GM19351 (cell line): ENCODE data around the gene JADE1.
A peak's percentile ranks its signal among the peaks of the same experiment; 100 is the strongest.

Source experiments
- ATAC-seq: cut with Tn5 transposase; IDR thresholded peaks from one replicate; pipeline ENCODE4 v1.9.1; 2021; ENCODE audit warnings: mild to moderate bottlenecking, moderate library complexity; ENCODE audit not compliant: unreplicated experiment

JADE1 gene

DNA sequence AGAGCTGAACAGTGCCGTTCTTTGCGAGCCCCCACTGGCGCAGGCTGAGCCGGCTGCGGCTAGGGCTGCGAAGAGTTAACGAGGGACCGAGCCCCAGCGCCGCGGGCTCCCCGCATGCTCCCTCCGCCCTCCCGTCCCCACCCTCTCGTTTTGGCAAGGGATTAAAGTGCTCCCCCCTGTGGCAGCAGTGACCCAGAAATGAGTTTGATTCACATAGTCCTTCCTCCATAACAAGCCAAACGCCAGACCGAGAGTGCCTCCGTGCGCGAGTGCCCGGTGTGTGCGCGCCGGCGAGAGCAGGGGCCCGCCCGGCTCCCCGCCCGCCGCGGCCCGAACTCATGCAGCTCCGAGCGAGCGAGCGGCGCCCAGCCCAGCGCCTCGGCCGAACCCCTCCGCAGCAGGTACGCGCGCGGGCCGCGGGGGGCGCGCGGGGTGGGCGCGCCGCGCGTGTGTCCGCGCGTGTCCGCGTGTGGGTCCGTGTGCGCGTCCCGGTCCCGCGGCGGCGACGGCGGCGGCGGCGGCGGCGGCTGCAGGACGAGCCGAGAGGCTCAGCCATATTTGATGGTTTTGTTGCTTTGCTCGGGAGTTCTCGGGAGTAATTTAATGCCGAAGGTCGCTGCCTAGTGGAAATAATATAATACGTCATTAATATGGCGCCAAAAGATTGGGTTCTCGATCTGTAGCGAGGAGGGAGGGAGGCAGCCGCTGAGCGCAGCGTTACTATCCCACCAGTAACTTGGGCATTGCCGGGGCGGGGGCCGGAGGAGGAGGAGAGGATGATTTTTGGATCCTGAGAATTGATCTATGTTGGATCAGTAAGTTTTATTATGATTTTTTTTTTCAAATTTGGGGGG, at the start of gene JADE1:
Gene JADE1 (plus strand): TSS at position 224 of the 854 bp plus-strand sequence. CDS start 22,059 bp downstream, outside the sequence.
- peak; percentile 40 for ATAC-seq

DNA sequence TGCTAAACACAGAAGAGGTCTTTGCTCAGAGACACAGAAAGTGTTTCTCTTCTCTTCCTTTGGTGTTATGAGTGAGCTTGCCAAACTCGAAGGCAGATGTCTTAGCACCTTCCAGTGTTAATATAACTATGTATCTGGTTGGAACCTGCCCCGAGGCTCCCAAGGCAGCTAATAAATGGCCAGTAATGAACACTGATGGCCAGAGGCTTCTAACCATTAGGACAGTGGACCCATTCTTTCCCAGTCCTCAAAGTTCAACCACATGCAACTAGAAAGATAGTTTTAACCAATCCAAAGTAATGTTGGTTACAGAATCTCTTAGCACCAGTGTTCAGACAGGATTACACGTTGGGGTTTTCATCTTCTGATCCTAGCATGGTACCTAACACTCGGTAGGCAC, 42.7 kb upstream of the JADE1 start:
- no peak for ATAC-seq

DNA sequence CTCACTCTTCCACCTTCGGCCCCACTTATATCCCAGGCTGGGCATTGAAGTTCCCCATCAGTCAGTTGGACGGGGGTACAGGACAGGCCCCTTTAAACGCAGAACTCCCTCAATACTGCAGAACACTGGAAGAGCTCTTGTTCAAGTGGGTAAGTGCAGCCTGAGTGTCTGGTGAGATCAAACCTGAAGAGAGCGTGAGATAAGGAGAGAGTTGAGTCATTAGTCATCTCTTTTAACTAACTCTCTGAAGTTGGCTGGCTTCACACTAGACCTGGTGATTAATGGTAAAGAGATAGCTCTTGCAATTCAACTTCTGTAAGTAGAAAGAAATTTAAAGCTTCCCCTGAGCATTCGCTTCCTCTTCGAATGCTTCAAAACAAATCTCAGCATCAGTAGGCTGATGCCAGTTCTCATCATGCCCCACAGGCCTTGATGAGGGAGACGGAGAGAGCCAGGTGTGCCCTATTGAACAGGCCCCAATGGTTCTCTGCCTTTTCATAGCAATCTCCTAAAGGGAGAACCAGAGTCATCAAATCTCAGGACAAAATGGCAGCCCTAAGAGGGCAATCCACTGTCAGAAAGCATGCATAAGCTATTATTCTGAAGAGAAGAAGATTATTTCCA, 41.0 kb upstream of the JADE1 start:
- no peak for ATAC-seq

DNA sequence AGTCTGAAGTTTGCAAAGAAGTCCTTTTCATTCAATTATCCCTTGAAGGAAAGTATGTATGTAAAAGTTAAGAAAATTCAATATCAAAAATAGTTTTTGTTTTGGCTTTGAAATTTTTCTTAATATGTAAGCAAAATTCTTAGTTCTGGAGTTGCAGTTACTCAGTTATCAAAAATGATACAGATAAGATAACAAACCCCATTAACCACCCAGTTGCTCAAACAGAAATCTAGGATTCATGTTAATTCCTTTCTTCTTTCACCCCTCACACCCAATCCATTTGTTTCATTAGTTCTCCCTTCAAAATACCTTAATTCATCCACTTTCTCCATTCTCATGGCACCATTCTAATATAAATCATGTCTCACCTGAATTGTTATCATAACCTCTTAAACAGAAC, 40.5 kb upstream of the JADE1 start:
- no peak for ATAC-seq

DNA sequence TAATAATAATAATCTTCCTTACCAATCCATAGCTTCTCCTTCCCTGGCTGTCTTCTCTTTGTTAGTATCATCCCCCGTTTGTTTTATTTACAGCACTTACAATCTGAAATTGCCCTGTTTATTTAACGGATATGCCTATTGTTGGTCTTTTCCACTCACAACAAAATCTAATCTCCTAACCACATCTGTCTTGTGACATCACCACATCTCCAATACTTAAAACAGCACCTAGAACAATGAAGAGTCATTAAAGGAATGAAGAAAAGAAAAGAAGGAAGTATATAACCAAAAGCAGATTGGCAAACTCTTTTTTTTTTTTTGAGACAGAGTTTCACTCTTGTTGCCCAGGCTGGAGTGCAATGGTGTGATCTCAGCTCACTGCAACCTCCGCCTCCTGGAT, 38.7 kb upstream of the JADE1 start:
- no peak for ATAC-seq

GRCh38 chr4:128775477-128775876, 34.0 kb upstream of the JADE1 start:
- ATAC-seq: no peak

DNA sequence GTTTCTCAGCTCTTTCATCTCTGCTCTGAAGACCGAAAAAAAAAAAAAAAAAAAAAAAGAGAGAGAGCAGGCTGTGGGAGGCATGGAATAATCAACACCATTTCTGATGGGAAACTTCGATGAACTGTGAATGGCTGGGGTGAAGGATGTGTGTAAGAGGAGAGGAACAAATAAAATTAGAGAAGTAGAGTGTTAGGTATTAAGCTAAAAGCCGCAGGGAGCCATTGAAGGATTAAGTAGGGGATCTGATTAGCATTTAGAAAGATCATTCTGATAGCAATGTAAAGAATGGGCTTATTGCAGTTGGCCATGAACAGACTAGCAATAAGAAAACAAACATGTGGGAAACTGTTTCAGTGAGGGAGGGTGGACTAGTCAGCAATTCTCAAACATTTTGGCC, 33.6 kb upstream of the JADE1 start:
- ATAC-seq: no peak

DNA sequence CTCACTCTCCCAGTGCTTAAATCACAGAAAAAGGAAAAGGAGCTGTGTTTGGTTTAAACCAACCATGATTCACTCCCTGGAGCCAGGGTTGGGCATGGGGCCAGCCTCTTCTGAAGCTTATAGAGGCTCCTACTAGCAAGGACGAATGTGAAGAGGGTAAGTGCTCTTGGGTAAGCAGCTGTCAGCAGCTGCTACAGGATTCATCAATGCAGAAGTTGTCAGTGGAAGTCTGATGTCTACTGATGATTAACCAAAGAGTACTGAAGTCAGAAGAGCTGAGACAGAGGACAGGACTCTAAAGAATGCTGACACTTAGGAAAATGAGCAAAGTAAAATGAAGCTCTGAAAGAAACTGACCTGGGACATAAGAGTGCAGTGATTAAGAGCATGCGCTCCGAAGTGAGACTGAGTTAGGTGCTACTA, 32.7 kb upstream of the JADE1 start:
- ATAC-seq: no peak

GRCh38 chr4:128780688-128781087, 28.8 kb upstream of the JADE1 start:
- ATAC-seq: no peak

DNA sequence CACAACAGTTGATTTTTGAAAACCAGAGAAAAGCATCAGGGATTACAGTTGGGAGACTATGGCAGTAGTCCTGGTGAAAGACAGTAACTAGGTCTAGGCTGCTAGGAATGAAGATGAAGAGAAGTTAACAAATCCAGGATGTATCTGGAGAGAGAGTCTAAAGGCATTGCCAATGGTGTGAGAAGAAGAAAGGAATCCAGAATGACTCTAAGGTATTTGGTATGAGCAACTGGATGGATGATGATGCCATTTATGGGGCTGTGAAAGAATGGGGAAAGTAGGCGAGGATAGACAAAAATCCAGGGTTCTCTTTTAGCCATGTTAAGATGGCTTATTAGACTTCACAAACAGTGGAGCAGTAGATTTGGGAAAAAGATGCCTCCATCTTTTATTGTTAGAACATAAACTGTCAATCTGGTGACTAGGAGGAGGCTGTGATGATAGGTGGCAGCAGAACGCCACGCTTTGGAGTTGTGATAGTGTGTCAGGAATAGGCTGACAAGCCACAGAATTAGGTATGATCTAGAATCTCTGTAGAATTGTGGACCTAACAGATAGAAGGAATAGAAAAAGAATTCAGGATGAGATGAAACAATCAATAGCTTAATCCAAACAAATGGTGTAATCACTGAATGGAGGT, 27.3 kb upstream of the JADE1 start:
- no peak for ATAC-seq

DNA sequence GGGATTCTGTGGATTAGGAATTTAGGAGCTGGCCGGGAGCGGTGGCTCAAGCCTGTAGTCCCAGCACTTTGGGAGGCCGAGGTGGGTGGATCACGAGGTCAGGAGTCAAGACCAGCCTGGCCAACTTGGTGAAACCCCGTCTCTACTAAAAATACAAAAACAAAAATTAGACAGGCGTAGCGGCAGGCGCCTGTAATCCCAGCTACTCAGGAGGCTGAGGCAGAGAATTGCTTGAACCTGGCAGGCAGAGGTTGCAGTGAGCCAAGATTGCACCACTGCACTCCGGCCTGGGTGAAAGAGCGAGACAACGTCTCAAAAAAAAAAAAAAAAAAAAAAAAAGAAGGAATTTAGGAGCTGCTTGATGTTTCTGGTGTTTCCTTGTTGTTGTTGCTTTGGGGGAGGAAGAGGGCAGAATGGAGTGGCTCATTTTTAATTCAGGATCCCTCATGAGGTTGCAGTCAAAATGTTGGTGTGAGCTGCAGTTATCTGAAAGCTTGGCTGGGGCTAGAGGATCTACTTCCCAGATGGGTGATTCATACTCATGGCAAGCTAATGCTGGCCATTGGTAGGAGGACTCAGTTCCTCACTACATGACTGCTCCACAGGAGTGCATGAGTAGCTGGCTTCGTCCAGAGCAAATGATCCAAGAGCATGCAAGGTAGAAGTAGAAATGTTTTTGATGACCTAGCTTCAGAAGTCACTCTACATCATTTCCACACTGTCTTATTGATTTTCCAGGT, 26.5 kb upstream of the JADE1 start:
- no peak for ATAC-seq

DNA sequence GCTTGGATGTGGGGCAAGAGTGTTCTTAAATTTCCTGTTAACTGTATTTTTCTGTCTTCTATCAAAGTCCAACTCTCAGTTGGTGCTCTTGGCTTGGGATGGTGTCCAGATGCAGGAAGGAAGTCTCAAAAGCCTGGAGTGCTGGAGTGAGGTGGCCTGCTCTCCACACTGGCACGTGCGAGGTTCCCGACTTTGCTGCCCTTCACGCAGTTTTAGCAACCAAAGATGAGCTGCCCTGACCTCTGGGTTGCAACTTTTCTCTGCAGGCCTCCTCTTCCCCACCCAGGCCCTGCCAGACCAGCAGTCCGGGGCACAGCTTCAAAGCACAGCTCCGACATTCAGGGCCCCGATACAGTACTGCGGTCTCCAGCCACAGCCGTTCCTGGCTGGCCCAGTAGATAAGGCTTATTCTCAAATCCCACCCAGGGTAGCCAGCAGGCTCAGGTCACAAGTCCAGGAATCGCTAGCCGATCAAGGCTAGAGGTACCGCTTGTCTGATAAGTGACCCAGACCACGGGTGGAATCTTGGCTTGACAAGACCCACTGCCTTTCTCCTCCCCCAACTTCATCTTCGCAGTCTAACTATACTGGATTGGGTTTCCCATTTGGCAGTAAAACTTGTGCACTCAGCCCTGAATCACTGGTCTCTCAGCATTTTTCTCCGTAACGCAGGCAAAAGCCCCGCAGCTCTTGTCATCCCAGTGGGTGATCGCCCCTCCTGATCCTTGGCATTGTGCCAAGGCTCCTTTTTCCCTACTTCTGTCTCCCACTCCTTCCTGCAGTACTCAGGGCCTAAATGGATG, 21.8 kb upstream of the JADE1 start:
- no peak for ATAC-seq

DNA sequence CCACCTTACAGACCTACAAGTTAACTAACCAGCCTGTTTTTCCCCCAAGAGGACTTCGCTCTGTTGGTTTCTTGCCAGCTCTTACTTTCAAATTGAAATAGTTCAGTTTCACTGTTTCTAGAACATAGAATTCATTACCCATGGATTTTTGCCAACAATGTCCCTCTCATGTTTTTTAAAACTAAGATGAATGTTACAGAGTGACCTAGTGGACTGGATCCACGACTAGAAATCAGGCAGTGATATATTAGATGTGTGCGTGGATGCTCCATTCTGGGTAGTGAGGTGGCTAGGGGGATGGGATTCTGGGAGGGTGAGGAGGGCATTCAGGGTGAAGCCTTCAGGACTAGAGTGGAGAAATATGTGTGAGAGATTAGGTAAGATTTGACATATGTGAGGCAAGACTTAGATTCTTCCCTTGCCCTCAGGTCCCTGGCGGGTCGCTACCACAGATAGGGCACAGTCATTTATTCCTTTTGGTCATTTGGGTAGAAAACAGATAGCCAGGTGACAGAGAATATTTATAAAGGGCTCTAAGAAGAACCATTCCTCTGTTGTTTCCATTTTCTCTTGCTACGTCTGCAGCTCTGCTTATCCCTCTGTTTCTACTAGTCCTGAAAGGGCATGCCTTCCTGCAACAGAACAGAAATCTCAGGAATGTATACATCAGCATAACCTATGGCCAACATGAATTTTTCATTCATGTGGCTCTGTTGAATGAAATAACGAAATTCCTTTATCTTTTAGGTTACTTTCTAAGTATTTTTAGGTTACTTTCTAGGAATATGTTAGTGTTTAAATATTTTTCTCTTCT, 15.4 kb upstream of the JADE1 start:
- no peak for ATAC-seq

DNA sequence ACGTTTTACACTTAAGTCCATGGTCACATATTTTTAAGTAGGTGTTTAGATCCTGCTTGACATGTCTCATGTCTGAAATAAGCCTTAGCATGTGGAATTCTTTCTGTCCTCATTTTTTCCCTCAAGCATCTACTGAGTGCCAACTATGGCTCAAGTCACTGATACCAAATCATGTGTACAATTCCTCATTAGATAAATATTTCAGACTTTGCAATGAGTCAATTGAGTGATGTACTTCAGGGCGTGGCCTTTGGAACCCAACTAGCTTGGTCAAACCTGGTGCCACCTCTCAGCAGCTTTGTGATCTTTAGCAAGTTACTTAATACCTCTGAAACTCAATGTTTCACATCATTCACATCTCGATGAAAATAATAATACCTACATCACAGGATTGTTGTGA, 12.6 kb upstream of the JADE1 start:
- ATAC-seq: no peak

GRCh38 chr4:128800284-128800683, 9.2 kb upstream of the JADE1 start:
- no peak for ATAC-seq

DNA sequence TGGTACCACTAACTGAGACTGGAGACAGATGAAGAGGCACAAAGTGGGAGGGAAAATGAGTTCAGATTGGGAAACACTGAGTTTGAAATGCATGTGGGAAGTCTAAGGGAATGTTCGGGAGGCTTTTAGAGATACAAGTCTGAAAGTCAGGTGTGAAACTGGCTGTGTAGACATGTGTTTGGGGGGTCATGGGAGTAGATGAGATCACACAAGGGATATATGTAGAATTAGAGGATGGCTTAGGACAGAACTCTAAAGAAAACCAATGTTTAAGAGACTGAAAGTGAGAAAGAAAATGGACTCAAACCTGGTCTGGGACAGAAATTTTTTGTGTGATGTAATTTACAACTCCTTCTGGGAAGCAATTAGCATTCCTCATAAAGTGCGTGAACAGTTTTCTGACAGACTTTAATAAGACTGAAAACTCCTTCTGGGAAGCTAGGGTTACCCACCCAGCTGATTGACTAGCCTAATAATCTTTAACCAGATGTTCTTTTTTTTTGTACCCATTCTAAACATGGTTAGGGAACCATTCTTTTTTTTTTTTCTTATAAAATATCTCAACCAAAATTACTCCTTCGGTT, 8.7 kb upstream of the JADE1 start:
- ATAC-seq: no peak

- ATAC-seq: no peak
Measured at GRCh38 chr4:128802680-128803628, 6.5 kb upstream of the JADE1 start.

DNA sequence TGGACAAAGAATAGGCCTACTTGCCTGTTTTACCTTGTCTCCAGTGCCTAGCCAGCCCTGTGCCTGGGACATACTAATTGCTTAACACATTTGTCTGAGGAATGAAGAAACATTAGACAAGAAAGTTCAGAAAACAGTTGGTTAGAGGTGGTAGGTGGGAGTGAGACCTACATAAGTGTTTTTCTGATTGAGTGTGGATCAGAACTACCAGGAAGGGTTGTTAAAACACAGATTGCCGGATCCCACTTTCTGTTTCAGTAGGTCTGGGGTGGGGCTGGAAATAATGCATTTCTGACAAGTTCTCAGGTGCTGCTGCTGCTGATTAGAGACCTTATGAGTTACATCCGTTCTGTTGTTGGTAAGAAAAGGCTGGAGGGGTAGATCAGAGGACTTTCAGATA, 5.7 kb upstream of the JADE1 start:
- peak; percentile 75 for ATAC-seq
